Measurements from ENCODE around the gene PDE9A. TPM values are rescaled to one million over a fixed set of nuclear protein-coding genes. Genes with fewer than 3 reads are reported as not detected.

Gene PDE9A
- total RNA-seq, 1 experiment from 2014 or later = not detected

DNA sequence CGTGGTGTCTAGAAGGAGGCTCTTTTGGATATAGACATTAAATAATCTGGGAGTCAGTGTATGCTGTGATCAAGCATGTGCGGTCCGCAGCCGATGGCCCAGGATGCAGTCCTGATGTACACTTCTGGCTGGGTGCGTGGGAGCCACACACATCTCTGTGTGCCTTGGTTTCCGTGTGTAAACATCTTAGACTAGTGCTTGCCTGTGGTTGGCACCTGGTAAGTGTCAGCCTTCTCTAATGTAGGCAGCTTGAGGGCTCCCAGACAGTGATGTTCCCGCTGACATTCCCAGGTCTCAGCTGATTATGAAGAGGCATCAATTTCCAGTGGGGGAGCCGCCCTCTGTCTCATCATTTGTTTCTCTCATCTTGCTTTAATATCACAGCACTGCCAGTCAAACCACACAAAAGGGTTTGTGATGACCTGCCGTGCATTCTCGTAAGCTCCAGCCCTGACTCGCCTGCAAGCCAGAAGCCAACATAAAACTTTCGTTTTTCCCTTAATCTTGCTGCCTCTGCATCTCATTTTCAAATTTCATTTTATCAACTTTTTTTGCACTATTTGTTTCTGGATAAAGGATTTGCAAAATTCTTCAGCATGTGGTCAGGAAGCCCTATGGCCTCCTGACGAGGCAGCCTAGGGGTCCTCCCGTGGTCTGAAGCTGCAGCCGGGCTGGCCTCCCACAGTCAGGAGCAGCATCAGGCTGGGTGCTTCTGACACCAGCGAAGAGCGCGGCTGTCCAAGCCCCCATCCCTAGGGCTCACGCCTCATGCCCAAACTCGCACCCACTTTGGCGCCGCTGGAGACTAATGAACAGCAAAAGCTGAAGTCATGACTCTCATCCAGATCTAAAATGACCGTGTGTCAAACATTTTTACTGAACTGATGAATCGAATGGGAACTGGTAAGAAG, 28.1 kb downstream of the PDE9A start:
- Histone ChIP-seq H4K20me1 (ENCODE audit: insufficient read depth, low read depth, low read length) (no peaks in the 10 kb centered on the region), H3K27ac (ENCODE audit: low read length) (no peak overlapping the region), H3K79me2 (ENCODE audit: low read length) (no peaks in the 10 kb centered on the region), H2AFZ (ENCODE audit: low read length) (no peak overlapping the region), H3K27me3 (ENCODE audit: low read length) (no peaks in the 10 kb centered on the region), H3K9ac (ENCODE audit: low read length) (no peak overlapping the region), H3K36me3 (ENCODE audit: insufficient read depth, low read length) (no peaks in the 10 kb centered on the region), H3K4me1 (ENCODE audit: low read length) (no peaks in the 10 kb centered on the region), H3K4me2 (ENCODE audit: low read depth, low read length, poor library complexity, severe bottlenecking) (no peak overlapping the region), H3K9me3 (ENCODE audit: low read length) (no peaks in the 10 kb centered on the region), H3K9me2 (replicated peaks; ENCODE audit: insufficient read depth, low read length) (no peaks in the 10 kb centered on the region), H3K4me3 (ENCODE audit: low read length) (no peak overlapping the region)
- no peak for DNase-seq

DNA sequence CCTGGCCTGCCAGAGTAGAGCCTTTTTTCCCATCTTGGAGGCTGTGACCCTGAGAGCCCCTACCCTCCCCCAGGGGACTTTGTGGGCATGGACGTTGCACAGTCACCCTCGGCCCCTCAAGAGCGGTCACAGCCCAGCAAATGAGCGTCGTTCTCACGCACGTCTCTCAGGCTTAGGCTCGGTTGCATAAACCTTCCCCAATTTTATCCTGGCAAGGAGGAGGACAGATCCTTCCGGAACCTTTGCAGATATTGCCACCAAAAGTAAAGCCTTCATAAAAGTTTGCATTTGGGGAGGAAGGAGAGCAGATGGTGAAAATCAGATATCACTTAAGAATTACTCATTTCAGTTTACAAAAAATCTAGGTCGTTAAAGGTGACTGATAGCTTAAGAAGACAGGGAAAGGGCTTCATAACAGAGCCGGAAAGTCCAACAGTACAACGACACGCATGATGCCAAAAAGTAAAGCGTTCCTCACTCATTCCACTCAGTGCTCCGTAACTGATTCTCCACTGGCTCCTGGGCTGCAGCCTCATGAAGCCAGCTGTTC, 29.3 kb downstream of the PDE9A start:
- H3K4me1 ChIP-seq (ENCODE audit: low read length) = no peaks in the 10 kb centered on the region

DNA sequence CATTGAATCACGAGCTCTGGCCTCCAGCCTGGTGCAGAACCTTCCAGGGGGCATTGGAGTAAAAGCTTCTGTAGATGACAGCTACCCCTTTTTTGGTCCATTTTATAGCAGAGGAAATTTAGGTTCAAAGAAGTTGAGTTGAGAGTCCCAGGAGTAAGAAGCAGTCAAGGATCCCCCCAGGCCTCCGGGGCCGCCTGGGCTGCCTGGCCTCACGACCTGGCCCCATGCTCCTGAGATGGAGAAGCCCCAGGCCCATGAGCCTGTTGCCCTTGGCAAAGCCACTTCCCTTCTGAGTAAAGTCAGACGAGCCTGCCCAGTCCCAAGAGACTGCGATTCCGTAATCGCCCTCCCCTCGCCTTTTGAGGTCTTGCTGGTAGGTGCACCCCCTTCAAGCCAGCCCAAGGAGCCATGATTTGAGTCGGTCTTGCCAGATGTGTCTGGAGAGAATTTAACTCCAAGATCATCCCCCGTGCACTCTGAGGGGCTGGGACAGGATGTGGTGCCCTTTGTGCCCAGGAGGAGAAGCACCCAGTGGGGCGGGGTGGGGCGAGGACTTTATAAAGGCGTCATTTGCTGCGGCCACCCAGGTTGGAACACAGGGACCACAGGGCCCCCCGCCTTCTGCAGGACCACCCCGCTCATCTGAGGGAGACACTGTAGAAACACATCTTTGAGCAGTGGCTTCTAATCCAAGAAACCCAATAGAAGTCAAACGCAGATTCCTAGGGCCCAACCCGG, 30.1 kb downstream of the PDE9A start:
- H3K4me2 ChIP-seq (ENCODE audit: low read depth, low read length, poor library complexity, severe bottlenecking) = no peak overlapping the region
- H3K4me3 ChIP-seq (ENCODE audit: low read length) = no peak overlapping the region
- H3K36me3 ChIP-seq (ENCODE audit: insufficient read depth, low read length) = no peaks in the 10 kb centered on the region
- no peaks in the 10 kb centered on the region for H3K9me3 ChIP-seq (ENCODE audit: low read length)
- no peak overlapping the region for H3K9ac ChIP-seq (ENCODE audit: low read length)
- H4K20me1 ChIP-seq (ENCODE audit: insufficient read depth, low read depth, low read length) = no peaks in the 10 kb centered on the region
- no peak overlapping the region for H2AFZ ChIP-seq (ENCODE audit: low read length)
- H3K4me1 ChIP-seq (ENCODE audit: low read length) = no peaks in the 10 kb centered on the region
- no peaks in the 10 kb centered on the region for H3K27me3 ChIP-seq (ENCODE audit: low read length)
- H3K79me2 ChIP-seq (ENCODE audit: low read length) = no peaks in the 10 kb centered on the region
- H3K9me2 ChIP-seq (replicated peaks; ENCODE audit: insufficient read depth, low read length) = no peaks in the 10 kb centered on the region
- no peak overlapping the region for H3K27ac ChIP-seq (ENCODE audit: low read length)
- DNase-seq = no peak

More for the DNA sequence above, 29.3 kb downstream of the PDE9A start:
- Histone ChIP-seq H3K9me3 (ENCODE audit: low read length) (no peaks in the 10 kb centered on the region), H3K4me3 (ENCODE audit: low read length) (no peak overlapping the region), H3K27me3 (ENCODE audit: low read length) (no peaks in the 10 kb centered on the region), H3K36me3 (ENCODE audit: insufficient read depth, low read length) (no peaks in the 10 kb centered on the region), H3K79me2 (ENCODE audit: low read length) (no peaks in the 10 kb centered on the region), H3K4me2 (ENCODE audit: low read depth, low read length, poor library complexity, severe bottlenecking) (no peak overlapping the region), H3K27ac (ENCODE audit: low read length) (no peak overlapping the region), H3K9me2 (replicated peaks; ENCODE audit: insufficient read depth, low read length) (no peaks in the 10 kb centered on the region), H2AFZ (ENCODE audit: low read length) (no peak overlapping the region), H3K9ac (ENCODE audit: low read length) (no peak overlapping the region), H4K20me1 (ENCODE audit: insufficient read depth, low read depth, low read length) (no peaks in the 10 kb centered on the region)
- no peak for DNase-seq

DNA sequence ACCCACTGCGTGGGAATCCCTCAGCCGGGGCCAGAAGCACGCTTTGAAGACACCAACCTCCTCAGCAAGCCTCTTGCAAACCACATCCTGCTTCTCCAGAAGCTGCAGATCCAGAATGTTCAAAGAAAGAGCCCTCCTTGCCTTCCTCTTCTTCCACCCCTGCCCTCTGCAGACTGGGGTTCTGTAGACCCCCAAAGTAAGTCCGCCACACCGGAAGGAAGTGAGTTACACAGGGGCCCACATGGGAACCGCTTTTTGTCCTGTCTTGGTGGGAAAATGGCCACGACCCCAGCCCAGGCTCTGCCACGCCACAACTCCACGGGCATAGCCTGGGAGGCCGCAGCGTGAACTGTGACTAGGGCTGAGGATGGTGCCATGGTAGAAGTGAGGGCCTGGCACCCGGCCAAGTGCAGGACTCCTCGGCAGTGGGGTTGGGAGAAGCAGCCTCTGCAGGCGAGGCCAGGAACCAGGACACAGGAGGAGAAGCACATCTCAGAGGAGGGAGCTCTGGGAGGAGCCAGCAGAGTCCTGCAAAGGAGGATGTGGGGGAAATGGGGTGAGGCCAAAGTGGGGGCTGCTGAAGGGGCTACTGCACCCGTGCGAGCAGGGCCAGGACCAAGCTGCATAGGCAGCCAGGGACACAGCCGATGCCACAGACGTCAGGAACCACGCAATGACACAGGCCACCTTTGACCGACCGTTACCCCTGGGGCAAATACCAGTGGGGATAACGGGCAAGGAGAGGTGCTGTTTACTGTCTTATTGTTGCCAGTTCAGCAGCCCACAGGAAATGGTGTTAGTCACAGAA, 30.9 kb downstream of the PDE9A start:
- no peak for DNase-seq
- H2AFZ ChIP-seq (ENCODE audit: low read length) = no peak overlapping the region
- no peaks in the 10 kb centered on the region for H3K9me2 ChIP-seq (replicated peaks; ENCODE audit: insufficient read depth, low read length)
- H3K79me2 ChIP-seq (ENCODE audit: low read length) = no peaks in the 10 kb centered on the region
- no peak overlapping the region for H3K9ac ChIP-seq (ENCODE audit: low read length)
- no peak overlapping the region for H3K27ac ChIP-seq (ENCODE audit: low read length)
- no peaks in the 10 kb centered on the region for H3K9me3 ChIP-seq (ENCODE audit: low read length)
- H3K4me2 ChIP-seq (ENCODE audit: low read depth, low read length, poor library complexity, severe bottlenecking) = no peak overlapping the region
- H4K20me1 ChIP-seq (ENCODE audit: insufficient read depth, low read depth, low read length) = no peaks in the 10 kb centered on the region
- no peaks in the 10 kb centered on the region for H3K4me1 ChIP-seq (ENCODE audit: low read length)
- H3K36me3 ChIP-seq (ENCODE audit: insufficient read depth, low read length) = no peaks in the 10 kb centered on the region
- no peaks in the 10 kb centered on the region for H3K27me3 ChIP-seq (ENCODE audit: low read length)
- H3K4me3 ChIP-seq (ENCODE audit: low read length) = no peak overlapping the region

DNA sequence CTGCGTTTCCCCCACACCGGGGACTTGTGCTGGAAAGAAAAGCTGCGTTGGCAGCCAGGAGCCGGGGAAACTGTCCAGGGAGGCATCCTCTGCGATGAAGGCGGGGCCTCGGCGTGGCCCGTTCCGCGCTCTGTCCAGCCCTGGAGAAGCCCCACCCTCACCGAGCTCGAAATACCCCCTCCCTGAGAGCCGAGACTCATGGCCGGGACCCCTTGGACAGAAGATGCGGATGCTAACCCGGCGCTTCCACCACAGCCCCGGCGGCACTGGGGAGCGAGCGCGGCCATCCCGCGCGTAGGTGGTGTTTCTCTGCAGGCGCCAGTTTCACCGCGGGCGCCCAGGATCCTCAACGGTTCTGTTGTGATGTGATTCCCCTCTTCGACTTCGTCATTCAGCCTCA, 31.6 kb downstream of the PDE9A start:
- no peak overlapping the region for H3K27ac ChIP-seq (ENCODE audit: low read length)

DNA sequence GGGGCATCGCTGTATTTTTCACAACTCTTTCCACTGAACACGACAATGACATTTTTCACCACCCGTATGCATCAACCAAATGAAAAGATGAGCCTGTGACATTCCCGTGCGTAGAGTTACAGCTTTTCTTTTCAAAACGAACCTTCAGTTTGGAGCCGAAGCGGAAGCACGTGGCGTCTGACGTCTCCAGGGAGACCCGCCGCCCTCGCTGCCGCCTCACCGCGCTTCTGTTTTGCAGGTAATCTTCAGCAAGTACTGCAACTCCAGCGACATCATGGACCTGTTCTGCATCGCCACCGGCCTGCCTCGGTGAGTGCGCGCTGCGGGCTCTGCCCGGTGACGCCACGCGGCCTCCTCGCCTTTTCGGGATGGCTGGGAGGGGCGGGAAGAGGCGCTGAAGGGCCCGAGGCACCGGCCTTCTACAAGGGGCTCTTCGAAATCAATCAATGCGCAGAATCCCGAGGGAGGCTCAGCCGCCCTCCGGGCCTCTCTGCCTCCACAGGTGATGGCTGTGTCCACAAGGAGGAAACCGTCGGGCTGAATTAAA, 32.6 kb downstream of the PDE9A start:
- Histone ChIP-seq H3K36me3 (ENCODE audit: insufficient read depth, low read length) (no peaks in the 10 kb centered on the region), H3K4me2 (ENCODE audit: low read depth, low read length, poor library complexity, severe bottlenecking) (no peak overlapping the region), H3K79me2 (ENCODE audit: low read length) (no peaks in the 10 kb centered on the region), H4K20me1 (ENCODE audit: insufficient read depth, low read depth, low read length) (no peaks in the 10 kb centered on the region), H3K27me3 (ENCODE audit: low read length) (no peaks in the 10 kb centered on the region), H3K27ac (ENCODE audit: low read length) (no peak overlapping the region), H3K9me3 (ENCODE audit: low read length) (no peaks in the 10 kb centered on the region), H3K9me2 (replicated peaks; ENCODE audit: insufficient read depth, low read length) (no peaks in the 10 kb centered on the region), H2AFZ (ENCODE audit: low read length) (no peak overlapping the region), H3K4me1 (ENCODE audit: low read length) (no peaks in the 10 kb centered on the region), H3K9ac (ENCODE audit: low read length) (no peak overlapping the region), H3K4me3 (ENCODE audit: low read length) (no peak overlapping the region)
- DNase-seq = no peak

More for the DNA sequence above, 31.6 kb downstream of the PDE9A start:
- no peaks in the 10 kb centered on the region for H3K27me3 ChIP-seq (ENCODE audit: low read length)
- no peak overlapping the region for H3K4me2 ChIP-seq (ENCODE audit: low read depth, low read length, poor library complexity, severe bottlenecking)
- H3K4me1 ChIP-seq (ENCODE audit: low read length) = no peaks in the 10 kb centered on the region
- H3K36me3 ChIP-seq (ENCODE audit: insufficient read depth, low read length) = no peaks in the 10 kb centered on the region
- H4K20me1 ChIP-seq (ENCODE audit: insufficient read depth, low read depth, low read length) = no peaks in the 10 kb centered on the region
- DNase-seq = no peak
- H3K4me3 ChIP-seq (ENCODE audit: low read length) = no peak overlapping the region
- H3K9ac ChIP-seq (ENCODE audit: low read length) = no peak overlapping the region
- H3K9me2 ChIP-seq (replicated peaks; ENCODE audit: insufficient read depth, low read length) = no peaks in the 10 kb centered on the region
- H3K9me3 ChIP-seq (ENCODE audit: low read length) = no peaks in the 10 kb centered on the region
- H2AFZ ChIP-seq (ENCODE audit: low read length) = no peak overlapping the region
- no peaks in the 10 kb centered on the region for H3K79me2 ChIP-seq (ENCODE audit: low read length)

DNA sequence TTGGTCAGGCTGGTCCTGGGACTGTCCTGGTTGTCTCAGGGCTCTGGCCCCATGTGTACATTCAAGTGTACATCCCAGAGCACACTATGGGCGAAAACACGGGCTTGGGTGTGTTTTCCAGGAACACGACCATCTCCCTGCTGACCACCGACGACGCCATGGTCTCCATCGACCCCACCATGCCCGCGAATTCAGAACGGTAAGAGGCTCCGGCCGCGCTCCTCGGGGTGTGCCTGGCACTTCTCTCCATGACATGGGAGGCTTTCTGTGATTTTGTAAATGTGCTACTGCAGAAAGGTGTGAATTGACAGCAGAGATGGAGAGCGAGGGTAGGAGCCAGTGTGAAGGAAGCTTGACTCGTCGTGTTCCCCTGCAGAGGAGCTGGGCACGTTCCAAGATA, 34.4 kb downstream of the PDE9A start:
- H3K9me2 ChIP-seq (replicated peaks; ENCODE audit: insufficient read depth, low read length) = no peaks in the 10 kb centered on the region
- H3K27ac ChIP-seq (ENCODE audit: low read length) = no peak overlapping the region
- H3K27me3 ChIP-seq (ENCODE audit: low read length) = no peaks in the 10 kb centered on the region
- no peak overlapping the region for H3K4me3 ChIP-seq (ENCODE audit: low read length)
- H3K9me3 ChIP-seq (ENCODE audit: low read length) = no peaks in the 10 kb centered on the region
- no peak overlapping the region for H3K4me2 ChIP-seq (ENCODE audit: low read depth, low read length, poor library complexity, severe bottlenecking)
- H3K4me1 ChIP-seq (ENCODE audit: low read length) = no peaks in the 10 kb centered on the region
- no peak overlapping the region for H2AFZ ChIP-seq (ENCODE audit: low read length)
- no peaks in the 10 kb centered on the region for H3K36me3 ChIP-seq (ENCODE audit: insufficient read depth, low read length)
- H4K20me1 ChIP-seq (ENCODE audit: insufficient read depth, low read depth, low read length) = no peaks in the 10 kb centered on the region
- no peak for DNase-seq
- H3K79me2 ChIP-seq (ENCODE audit: low read length) = no peaks in the 10 kb centered on the region
- no peak overlapping the region for H3K9ac ChIP-seq (ENCODE audit: low read length)
